GM18868 (cell line): Measurements from ENCODE around the gene GIGYF1.
A peak's percentile ranks its signal among the peaks of the same experiment; 100 is the strongest.
"Not testable (repeated sequence)": the region's sequence is repeated elsewhere in the genome, so short reads cannot be mapped to it uniquely, and the experiment has no call there.

ENCODE experiments used
- ATAC-seq: cut with Tn5 transposase; IDR thresholded peaks from one replicate; pipeline ENCODE4 v1.9.1; 2021; ENCODE audit warnings: mild to moderate bottlenecking, moderate library complexity; ENCODE audit not compliant: unreplicated experiment

The GIGYF1 gene

DNA sequence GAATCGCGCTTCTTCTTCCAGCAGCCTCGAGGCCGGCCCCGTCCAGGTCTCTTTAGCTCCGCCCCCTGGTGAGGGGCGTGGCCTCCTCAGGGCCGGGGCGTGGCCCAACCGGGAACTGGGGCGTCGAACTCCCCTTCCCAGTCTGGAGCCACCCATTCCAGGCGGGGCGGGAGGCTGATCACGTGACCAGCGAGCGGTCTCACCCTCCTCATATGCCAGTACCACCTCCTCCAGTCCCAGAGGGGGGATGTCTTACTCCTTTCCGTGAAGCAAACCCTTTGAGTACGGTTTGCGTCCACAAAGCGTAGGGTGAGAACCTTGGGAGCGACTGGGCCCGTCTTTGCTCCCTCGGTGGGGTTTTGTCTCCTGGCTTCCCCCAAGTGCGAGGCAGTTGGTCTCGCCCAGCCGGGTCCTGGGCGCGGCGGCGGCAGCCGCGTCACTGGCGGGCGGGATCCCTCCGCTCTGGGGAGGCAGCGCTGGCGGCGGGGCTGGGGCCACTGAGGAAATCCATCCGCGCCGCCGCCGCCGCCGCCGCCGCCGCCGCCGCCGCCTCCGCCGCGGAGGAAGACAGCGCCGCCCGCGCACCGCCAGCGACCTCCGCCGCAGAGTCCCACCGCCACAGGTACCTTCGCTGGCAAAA, 20.6 kb downstream of the GIGYF1 start, which contains the start of gene GNB2:
Gene GNB2, plus strand, starts transcription at position 439 of the 640 bp plus-strand sequence. CDS start 2,526 bp downstream, outside the sequence.
- ATAC-seq = peak; percentile 58

DNA sequence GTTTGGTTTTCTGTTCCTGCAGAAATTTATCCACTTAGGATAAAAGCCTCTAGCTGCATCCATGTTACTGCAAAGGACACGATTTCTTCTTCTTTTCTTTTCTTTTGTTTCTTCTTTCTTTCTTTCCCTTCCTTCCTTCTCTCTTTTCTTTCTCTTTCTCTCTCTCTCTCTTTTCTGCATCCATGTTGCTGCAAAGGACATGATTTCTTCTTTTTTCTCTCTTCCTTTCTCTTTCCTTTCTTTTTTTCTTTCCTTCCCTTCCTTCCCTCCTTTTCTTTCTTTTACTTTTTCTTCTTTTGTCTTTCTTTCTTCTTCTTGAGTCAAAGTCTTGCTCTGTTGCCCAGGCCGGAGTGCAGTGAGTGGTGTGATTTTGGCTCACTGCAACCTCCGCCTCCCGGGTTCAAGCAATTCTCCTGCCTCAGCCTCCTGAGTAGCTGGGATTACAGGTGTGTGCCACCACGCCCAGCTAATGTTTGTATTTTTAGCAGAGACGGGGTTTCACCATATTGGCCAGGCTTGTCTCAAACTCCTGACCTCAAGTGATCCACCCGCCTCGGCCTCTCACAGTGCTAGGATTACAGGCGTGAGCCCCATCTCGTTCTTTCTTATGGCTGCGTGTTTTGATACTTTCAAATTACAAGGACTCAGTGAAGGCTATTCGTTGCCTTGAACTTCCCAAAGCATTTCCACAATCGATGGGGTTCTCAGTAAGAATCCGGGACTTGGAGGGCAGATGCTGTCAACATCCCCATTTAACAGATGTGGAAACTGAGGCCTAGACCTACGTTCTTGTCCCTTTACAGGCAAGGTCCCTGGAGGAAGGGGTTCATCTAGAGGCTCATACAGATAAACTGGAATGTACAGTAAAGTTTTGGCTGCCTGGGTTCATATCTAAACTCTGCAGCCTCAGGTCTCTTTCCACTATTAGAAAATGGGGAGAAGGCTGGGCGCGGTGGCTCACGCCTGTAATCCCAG, 22.4 kb downstream of the GIGYF1 start:
- no peak for ATAC-seq

DNA sequence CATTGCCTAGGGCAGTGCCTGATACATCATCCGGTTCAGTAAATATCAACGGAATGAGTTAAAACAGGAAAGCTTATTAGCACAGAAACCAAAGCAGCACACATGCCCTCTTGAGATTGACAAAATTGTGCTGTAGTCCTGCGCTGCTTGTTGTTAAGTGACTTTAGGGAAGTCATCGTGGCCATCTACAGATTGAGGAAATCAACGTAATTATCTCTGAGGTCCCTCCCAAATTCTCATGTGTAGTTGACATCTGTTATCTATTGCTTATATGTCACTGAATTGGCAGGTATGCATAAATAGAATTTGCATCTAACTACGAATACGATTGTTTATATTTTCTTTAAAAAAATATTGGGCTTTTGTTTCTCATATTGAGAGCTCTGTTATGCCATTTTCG, 24.0 kb downstream of the GIGYF1 start:
- no peak for ATAC-seq

DNA sequence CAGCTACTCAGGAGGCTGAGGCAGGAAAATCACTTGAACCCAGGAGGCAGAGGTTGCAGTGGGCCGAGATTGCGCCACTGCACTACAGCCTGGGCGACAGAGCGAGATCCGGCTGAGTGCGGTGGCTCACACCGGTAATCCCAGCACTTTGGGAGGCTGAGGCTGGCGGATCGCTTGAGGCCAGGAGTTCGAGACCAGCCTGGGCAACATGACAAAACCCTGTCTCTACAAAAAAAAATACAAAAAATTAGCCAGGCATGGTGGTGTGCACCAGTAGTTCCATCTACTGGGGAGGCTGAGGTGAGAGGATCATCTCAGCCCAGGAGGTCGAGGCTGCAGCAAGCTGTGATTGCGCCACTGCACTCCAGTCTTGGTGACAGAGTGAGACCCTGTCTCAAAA, 24.9 kb downstream of the GIGYF1 start:
- not testable (repeated sequence) for ATAC-seq

DNA sequence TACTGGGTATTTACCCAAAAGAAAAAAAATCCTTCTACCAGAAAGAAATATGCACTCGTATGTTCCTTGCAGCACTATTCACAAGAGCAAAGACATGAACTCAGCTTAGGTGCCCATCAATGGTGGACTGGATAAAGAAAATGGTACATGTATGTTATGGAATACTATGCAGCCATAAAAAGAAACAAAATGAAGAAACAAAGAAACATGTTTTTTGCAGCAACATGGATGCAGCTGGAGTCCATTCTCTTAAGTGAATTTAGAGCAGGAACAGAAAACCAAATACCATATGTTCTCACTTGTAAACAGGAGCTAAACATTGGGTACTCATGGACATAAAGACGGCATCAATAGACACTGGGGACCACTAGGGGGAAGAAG, 26.0 kb downstream of the GIGYF1 start:
- ATAC-seq = no peak

DNA sequence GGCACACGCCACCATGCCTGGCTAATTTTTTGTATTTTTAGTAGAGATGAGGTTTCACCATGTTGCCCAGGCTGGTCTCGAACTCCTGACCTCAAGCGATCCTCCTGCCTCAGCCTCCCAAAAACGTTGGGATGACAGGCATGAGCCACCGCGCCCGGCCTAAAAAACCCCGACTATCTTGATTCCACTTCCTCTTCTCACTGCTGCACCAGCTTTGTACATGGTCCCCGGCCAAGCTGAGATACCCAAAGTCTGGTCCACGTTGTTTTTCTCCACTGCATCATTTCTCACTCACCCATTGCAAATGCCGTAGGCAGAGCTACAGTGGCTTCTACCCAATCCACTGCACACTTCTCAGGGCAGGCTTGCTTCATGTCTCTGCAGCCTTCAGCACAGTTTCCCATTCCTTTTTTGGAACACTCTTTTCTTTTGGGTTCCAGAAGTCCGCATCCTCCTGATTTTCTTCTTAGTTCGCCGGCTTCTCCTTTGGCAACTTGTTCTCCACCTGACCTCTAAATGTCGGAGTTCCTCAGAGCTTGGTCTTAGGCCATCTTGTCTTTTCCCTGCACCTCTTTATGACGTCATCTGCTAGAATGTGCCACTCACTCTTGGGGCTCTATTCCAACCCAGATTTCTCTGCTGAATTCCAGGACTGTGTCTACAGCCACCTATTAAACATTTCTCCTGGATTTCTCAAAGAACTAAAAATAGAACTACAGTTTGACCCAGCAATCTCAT, 26.6 kb downstream of the GIGYF1 start:
- ATAC-seq = no peak

DNA sequence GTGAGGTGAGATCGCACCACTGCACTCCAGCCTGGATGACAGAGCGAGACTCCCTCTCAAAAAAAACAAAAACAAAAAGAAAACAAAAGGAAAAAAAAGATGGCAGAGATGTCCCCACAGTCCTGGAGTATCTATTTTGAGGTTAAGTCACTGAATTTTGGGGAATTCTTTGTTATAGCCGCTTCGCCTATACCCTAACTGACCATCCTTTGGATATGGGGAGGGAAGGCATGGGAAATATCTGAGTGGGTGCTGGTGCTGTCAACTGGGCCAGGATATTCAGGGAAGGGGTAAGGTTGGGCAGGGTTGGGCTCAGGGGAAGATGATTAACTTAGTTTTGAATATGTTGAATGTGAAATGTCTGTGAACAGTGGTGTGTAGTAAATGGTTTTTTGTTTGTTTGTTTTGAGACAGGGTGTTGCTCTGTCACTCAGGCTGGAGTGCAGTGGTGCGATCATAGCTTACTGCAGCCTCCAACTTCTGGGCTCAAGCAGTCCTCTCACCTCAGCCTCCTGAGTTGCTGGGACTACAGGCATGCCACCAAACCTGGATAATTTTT, 28.8 kb downstream of the GIGYF1 start:
- ATAC-seq = no peak

DNA sequence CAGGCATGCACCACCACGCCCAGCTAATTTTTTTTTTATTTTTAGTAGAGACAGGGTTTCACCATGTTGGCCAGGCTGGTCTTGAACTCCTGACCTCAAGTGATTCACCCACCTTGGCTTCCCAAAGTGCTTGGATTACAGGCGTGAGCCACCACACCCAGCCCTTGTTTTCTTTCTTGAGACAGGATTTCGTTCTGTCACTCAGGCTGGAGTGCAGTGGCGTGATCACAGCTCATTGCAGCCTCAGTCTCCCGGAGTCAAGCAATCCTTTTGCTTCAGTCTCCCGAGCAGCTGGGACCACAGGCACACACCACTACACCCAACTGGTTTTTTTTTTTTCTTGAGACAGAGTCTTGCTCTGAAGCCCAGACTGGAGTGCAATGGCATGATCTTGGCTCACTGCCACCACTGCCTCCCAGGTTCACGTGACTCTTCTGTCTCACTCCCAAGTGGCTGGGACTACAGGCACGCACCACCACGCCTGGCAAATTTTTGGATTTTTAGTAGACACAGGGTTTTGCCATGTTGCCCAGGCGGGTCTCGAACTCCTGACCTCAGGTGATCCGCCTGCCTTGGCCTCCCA, 31.8 kb downstream of the GIGYF1 start:
- ATAC-seq = not testable (repeated sequence)

DNA sequence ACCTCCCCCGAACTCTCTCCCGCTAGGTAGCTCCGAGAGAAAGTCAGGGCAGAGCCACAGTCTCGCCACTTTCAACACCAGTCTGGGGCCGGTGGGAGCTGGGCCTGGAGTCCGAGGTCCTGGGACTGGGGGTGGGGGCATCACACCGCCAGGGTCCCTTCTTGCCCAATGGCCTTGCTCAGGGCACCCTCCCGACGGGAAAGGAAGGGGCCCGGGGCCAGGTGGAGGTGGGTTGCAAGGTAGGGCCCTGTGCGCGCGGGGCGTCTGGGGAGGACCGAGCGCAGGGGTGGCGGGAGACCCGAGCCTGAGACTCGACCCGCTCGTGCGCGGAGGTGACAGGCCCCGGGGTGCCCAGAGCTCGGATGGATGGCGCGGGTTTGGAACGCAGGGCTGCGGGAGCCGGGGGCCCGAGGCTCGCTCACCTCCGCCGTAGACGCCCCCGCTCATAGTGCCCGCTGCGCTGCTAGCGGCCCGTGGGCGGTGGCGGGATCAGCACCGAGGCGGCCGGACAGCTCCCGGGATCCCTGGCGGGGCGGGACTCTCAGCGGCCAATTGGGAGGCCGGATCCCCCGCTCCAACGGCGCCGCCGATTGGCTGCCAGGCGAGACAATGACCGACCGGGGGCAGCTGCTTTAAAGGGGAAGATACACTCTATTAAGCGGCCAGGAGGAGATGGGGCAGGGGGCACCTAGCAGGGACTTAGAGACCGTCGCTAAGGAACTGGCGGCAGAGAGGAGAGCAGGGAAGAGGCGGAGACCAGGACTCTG, 38.0 kb downstream of the GIGYF1 start, which contains the start of gene ACTL6B:
Gene ACTL6B, minus strand, starts transcription at position 541 of the 767 bp plus-strand sequence. Its CDS starts 94 bp downstream, at position 447.
- ATAC-seq = no peak

DNA sequence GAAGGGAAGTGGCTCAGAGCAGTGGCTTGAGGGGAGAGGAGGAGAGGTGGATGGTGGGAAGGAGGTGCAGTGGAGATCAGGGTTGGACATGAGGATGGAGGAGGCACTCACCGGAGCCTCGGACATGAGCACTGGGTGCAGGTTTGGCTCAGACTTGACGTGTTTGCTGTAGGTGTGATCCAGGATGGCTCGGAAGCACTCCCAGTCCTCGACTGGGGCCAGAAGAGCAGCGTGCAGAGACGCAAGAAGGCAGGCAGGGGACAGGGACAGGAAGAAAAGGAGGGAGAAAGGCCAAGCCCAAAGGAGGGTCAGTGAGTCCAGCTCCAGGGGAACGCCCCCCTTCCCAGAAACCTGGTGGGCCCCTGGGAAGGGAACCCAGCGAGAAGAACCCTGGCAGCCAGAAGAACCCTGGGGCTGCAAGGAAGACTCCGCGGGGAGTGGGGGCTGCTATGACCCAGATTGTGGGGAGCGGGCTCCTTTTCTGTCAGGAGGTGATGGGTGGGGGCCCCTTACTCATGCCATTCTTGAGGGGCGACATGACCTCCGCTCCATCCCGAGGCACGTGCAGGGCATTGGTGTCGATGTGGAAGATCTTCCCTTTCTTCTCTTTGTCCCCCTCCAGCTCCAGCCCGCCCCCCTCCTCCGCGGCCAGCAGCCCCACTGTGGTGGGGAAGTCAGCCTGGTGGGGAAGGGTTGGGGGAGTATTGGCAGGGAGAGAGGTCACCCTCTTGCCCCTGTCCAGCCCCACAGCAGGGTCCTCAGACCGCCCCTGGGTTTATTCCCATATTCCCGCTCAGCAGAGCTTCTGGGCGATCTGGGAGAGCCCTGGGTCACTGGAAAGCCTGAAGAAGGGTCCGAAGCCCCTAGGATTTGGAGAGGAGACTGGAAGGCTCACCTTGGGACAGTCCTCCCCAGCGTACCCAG, 38.9 kb downstream of the GIGYF1 start:
- no peak for ATAC-seq

DNA sequence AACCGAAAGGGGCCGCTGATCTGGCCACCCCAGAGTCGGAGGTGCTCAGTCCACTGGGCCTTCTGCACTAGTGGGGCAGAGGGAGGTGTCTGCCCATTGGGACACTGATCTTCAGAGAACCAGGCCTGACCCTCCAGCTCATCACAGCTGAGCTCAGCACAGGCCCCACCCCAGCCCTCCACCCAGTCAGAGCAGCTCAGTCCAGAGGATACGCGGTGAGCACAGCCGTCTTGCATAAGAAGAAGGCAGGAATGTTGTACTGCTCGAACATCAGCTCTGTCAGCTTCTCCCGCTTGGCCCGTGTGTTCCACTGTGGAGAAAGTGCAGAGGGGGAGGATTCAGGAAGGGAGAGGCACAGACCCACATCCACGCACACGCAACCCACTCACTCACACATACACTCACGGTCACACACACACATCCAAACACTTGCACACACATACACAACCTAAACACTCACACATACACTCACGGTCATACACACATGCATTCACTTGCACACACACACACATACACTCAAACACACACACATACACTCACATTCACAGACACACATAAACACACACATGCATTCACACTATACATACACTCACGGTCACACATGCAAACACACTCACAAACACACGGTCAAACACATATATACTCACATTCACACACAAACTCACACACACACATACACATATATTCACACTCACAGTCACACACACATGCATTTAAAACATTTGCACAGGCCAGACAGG, 44.1 kb downstream of the GIGYF1 start:
- ATAC-seq = no peak

DNA sequence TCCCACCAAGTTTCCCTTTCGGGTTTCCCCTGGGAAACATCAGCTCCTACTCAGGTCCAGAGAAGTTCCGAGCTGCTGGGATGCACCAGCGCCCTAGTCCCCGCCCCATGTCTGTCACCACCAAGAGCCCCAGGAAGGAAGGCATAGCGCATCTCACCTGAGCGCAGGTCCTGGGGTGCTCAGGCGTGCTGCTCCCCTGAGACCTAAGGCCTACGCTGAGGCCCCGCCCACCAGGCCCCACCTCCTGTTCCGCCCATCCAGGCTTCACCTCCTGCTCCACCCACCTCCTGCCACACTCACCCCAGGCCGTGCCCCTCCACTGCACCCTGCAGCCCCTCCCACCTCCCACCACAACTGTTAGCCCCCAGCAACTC, 51.5 kb downstream of the GIGYF1 start:
- ATAC-seq = peak; percentile 58

DNA sequence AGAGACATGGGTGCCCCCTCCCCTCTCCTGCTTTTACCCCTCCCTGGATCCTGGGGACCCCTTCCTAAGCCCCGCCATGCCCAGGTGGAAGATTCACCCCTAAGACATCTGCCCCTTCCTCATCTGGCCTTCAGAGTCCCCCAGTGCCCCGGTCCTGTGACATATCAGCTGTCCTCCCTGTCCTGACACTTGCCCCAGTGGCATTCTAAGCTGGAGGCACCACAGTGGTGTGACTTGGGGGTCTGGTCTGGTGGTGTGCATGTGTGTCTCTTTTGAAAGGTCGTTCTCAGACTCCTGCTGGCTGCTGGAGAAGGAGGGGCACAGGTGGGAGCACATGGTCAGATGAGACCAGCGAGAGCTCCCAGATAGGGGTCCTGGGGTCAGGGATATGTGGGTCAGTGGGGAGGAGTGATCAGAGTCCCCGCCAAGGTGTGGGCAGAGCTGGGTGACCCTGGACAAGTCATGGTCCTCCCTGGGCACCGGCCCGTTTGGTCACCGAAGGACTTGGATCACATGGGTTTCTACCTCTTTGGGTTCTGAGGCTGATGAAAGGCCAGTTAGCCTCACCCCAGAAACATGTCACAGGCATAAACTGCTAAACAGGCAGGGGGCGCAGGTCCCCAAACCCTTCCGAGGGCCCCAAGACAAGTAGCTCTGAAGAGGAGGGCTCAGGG, 52.1 kb downstream of the GIGYF1 start:
- ATAC-seq = no peak

DNA sequence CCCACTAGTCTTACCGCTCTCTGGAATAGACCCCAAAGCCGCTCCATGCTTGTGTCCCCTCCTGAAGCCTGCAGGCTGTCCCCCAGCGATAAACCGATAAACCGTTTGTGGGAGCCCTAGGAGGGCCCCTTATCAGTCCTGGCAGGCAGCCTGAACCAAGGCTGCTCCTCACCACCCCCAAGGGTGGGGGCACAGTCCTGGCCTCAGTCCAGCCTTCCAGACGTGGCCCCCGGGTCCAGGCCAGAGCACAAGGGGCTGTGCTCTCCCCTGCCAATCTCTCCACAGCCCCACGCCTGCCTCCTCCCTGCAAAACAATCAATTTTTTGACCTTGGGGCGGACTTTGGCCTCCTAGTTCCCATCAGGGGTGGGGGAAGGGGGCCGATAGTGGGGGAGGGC, 52.6 kb downstream of the GIGYF1 start, which contains the start of gene TFR2:
Gene TFR2, minus strand, starts transcription at position 90 of the 397 bp plus-strand sequence. Its CDS starts 43 bp downstream, at position 47.
- ATAC-seq = no peak

DNA sequence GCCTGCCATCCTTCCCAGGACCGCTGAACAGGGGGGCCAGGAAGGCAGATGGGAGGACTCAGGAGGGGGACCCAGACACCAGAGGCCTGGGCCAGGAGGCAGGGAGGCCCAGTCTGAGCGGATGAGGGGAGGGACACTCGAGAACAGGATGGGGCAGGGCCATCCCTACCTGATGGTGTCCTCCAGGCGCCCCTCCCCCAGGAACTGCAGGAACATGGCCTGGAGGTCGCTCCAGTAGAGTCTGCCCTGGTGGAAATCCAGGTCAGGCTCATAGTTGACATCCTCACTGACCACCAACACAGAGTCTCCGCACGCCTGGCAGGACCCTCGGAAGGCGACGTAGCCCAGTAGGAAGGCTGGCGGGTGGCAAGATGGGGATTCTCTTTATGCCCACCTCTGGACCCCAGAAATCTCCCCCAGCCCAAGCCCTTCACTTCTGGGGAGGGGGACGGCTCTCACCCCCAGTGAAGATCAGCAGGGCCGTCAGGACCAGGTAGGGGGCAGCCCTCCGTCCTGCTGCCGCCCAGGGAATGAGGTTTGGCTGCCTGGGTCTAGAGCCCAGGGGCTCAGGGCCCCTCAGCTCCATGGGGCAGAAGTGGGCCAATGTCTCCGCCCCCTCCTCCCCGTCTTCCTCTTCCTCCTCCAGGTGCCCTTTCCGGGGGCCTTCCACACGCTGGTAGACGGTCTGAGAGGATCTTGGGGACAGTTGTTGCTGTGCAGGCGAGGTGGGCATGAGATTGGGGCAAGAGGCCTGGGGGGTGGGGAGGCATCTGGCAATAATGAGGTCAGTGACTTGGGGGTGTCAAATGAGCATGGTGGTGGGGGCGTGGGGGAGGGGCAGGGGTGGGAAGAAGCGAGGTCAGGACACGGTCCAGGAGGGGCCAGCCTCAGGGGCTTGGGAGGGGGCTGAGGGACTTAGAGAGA, 53.3 kb downstream of the GIGYF1 start:
- ATAC-seq = no peak

DNA sequence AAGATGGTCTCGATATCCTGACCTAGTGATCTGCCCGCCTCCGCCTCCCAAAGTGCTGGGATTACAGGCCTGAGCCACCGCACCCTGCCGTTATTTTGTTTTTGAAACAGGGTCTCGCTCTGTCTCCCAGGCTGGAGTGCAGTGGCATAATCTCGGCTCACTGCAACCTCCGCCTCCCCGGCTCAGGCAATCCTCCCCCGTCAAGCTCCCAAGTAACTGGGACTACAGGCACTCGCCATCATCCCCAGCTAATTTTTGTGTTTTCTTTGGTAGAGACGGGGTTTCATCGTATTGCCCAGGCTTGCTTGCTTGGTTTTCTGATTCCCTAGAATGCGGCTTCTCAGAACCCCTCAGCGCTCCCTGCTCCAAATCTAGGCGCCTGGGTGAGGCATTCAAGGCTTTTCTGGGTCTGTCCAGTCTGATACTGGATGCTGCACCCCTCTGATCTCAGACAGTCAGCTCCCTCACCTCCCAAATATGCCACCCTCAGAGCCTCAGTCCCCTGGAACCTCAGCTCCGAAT, 54.0 kb downstream of the GIGYF1 start:
- ATAC-seq = no peak
